ENCODE measurements around the gene TRIM33.
"Not testable (repeated sequence)": the region's sequence is repeated elsewhere in the genome, so short reads cannot be mapped to it uniquely, and the experiment has no call there.

Gene TRIM33

DNA sequence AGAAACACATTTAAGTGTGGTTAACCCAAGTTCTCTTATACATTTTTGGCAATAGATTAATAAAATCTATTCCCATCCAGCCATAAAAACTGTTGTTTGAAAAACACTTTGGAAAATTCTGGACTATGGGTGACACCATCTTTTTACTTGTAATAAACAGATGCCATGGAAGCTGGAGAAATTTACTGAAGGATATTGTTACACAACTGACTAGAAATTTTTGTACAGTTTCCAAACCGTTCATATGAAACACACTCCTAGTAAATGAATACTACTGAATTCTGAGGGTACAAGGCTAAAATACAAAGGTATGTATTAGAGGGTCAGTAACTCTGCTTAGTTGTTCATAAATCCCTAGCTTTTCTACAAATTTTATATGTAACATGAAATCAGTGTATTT is 48.7 kb downstream of the TRIM33 start:
- DNase-seq: no peak

DNA sequence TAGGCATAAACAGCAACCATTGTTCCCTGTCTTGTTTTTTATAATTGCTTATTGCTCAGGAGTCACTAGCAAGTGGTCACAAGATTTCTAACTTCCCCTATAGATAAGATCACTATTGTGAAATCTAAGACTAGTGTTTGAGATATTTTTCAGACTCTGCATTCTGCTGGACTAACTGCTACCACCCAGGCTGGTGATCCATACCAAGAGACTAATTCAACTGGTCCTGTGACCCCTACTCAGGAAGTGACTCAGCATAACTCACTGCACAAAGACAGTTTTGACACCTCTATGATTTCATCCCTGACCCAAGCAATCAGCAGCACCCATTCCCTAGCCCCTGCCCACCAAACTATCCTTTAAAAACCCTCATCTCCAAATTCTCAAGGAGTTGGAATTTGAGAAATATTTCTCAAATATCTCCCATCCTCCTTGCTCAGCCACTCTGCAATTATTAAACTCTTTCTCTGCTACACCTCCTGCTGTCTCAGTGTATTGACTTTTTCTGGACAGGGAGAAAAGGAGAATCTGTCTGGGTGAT is 52.7 kb downstream of the TRIM33 start:
- DNase-seq: no peak

DNA sequence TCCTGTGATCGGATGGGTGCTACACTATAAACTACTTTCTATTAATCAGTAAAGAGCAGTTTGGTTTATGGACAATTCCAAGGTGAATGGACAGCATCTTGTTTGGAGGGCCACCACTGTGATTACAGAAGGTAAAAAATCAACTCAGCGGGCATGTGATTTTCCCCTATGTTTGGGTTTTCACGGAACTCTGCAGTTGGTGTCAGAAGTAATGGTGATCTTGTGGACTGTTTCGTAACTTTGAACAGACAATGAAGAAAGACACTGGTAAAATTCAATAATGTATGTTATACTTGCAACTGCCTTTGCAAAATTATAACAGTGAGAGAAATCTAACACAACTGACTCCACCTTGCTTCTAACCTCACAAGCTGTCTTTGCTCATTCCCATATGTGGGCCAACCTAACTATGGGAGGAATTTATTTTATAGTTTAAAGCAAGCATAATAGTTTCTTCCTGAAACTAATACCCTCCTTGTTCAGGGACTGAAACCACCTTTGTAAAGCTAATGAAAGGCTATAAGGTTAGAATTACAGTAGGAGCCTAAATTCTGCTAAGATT is 53.2 kb downstream of the TRIM33 start:
- no peak for DNase-seq

DNA sequence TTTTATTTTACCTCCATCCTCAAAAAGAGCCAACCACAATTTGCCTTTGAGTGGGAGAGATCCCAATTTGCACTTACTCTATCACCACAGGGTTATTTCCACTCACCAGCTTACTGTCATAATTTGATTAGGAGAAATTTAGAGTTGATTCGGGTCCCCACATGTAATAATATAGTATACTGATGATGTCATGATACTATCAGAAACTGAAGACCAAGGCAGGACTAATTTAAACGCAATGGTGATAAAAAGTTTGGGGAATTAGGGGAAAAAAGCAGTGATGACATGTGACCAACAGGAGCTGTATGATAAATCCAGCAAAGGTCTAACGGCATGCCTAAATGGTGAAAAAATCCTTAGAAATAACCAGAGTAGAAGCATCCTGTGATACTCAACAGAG is 54.4 kb downstream of the TRIM33 start:
- DNase-seq: no peak

DNA sequence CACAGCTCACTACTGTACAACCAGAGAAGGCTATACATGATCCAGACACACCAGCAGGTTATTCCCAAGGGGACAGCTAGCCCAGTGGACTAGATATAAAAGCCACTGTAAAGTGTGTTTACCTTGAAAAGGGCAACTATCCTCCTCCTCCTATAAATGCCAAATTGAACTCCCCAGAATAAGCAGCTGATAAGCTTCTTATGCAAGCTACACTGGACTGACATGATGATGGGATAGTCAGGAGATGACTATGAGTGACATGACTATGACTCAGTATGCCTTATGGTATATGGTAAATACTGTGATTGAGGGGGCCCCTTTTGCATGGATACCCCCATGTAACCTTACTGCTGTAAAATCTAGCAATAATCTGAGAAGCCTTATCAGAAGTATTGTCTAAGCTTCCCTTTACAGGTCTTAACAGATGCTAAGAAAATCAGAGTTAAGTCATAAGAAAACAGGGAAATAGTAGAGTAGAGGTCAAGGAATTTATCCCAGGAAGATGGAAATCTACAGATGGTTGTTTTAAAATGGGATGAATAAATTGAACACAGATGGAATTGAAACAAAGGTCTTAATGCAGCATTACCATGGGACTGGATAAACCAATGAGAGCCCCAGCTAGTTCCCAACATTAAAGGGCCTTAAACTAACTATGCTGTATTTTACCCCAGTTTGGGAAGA is 55.8 kb downstream of the TRIM33 start:
- DNase-seq: no peak

DNA sequence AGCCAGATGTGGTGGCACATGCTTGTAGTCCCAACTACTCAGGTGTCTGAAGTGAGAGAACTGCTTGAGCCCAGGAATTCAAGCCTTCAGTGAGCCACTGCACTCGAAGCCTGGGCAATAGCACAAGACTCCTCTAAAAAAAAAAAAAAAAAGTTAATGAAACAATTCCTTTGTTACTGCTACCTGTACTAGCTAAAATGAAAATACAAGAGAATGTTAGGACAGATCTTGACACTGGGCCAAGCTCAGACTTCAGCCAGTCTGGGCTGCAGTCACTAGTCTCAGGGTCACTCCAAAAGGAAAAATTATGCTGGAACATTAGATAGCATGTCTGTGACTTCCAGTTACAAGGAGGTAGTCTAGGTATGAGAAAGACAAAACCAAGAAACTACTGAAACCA is 56.5 kb downstream of the TRIM33 start:
- no peak for DNase-seq

GRCh38 chr1:114453361-114453784 is 57.6 kb downstream of the TRIM33 start:
- no peak for DNase-seq

- no peak for DNase-seq
These were observed 62.5 kb downstream of the TRIM33 start for GRCh38 chr1:114448370-114449036.

- no peak for DNase-seq
These were observed 64.8 kb downstream of the TRIM33 start for GRCh38 chr1:114446198-114446597.

DNA sequence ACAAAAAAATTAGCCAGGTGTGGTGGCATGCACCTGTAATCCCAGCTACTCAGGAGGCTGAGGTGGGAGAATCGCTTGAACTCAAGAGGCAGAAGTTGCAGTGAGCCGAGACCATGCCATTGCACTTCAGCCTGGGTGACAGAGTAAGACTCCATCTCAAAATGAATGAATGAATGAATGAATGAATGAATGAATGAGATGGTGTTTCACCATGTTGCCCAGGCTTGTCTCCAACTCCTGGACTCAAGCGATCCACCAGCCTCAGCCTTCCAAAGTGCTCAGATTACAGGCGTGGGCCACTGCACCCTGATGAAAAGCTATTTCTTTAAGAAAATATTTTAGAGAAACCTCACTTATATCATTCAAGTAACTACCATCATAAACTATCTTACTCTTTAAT is 67.8 kb downstream of the TRIM33 start:
- not testable (repeated sequence) for DNase-seq

- DNase-seq: no peak
These were observed 69.7 kb downstream of the TRIM33 start for GRCh38 chr1:114441332-114441731.

DNA sequence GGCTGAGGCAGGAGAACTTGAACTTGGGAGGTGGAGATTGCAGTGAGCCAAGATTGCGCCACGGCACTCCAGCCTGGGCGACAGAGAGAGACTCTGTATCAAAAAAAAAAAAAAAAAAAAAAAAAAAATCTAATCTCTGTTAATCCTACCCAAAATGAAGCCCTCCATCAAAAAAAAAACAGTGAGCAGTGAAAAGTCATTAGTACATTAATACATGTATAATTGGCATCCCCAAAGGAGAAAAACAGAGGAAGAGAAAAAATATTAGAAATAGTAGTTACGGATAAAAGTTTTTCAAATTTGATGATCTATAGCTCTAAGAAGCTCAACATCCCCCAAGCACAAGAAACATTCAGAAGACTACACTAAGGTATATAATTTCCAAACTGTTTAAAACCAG is 71.6 kb downstream of the TRIM33 start:
- no peak for DNase-seq

DNA sequence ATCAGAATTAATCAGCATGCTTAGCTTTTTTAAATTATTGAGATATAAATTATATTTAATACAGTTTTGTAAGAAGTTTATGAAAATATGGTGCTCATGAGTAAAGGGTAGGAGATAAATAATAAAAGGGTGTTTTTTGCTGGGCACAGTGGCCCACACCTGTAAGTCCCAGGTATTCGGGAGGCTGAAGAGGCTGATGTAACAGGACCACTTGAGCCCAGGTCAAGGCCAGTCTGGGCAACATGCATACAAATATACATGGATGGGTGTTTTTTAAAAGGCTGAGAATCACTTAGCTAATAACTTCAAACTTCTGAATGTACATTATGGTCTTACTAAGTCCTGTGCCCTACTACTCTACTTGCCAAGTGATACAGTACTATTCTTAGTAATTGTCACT is 73.2 kb downstream of the TRIM33 start:
- DNase-seq: no peak

DNA sequence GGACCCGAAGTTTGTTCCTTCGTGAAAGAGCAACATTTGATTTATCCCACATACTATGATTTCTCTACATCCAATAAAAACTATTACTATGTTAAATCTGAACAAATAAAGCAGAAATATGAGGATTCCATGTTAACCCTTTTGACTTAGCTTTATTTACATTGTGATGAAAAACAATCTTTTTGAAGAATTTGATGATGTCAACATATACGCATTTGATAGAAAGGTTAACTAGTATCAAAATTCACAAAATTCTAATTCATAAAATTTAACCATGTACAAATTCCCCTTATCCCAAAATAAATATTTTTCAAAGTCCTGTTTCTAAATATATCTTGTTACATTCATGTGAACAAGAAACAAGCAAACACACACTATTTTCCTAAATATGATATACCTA is 74.2 kb downstream of the TRIM33 start:
- no peak for DNase-seq

- no peak for DNase-seq
These were observed 75.8 kb downstream of the TRIM33 start for GRCh38 chr1:114435088-114435715.

GRCh38 chr1:114431026-114431425 is 80.0 kb downstream of the TRIM33 start:
- DNase-seq: no peak

DNA sequence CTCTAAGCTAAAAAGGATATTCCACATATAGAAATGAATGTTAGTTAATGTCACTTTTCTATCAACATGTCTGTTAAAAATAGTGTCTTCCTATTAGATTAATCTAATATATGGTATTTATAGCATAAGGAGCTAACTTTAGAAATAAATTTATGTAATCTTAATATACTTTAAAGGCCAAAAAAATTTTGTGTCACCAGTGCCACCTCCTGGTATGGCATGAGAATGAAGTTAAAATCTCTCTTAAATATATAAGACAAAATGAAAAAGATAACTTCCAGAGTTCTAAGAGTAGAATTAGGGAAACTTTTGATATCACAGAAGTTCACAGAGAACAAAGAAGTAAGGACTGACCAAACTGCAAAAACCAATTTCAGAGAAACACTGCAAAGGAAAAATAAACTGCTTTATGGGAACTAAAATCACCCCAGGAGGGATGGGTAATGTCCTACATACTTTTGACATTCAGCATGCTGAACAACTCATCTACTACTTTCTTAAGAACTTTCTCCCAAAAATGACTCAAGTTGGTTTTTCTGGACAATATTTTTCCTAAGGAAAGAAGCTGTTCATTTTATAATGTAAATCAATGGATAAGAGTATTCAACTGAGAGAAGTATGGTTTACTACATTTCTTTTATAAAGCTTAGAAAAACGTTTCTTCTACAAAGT is 82.8 kb downstream of the TRIM33 start:
- no peak for DNase-seq

DNA sequence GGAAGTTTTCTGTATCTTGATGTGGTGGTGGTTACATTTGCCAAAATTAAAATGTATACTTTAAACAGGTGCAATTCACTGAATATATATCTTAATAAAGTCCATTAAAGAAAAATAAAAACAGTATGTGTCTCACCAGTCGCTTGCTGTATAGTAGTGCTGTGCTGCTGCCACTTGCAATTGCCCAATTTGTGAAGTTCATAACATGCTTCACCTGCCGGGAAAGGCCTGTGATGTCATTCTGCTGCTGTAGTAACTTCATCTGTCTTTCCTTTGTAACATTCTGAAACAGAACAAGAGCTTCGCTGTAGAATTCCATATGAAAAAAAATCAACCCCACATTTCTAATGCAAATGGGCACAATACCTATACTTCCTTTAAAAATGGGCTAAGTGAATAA is 83.4 kb downstream of the TRIM33 start:
- no peak for DNase-seq

GRCh38 chr1:114423455-114423854 is 87.5 kb downstream of the TRIM33 start:
- no peak for DNase-seq

- not testable (repeated sequence) for DNase-seq
These were observed 92.1 kb downstream of the TRIM33 start for GRCh38 chr1:114418948-114419347.

DNA sequence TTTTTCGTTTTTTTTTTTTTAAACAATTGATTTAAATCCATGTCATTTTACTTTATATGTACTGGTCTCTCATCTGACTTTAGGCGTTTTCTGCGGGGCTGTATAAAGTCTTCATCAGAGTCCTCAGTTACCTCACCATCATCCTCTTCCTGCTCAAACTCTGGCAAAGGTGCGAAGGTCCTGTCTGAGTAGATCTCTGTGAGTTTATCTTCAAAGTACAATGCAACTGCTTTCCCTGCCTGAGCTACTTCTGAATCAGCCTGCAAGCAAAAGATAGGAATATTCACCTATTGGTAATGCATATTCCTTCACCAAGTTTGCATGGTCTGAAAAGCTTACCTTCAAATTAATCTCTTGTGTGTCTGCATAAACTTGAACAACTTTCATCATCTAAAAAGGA is 113.4 kb downstream of the TRIM33 start:
- no peak for DNase-seq

- no peak for DNase-seq
These were observed 115.1 kb downstream of the TRIM33 start for GRCh38 chr1:114395863-114396262.

DNA sequence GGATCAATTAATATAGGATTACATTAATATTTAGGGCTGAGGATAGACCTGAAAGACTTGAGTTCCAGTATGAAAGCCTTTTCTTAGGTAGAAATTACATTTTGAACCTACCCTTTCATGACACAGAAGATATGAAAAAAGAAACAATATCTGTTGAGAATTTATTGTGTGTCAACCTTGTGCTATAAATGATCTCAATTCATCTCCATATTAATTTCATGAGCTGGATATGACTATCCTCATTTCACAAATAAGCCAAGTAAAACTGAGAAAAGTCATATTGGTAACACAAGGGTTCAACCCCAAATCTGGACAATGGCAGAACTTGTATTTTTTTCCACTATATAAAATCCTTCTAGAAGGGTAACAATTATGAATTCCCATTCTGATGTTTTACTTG is 120.0 kb downstream of the TRIM33 start:
- DNase-seq: no peak
